Renal cortical epithelial cell (primary cell): ENCODE measurements around the gene AHCYL1. TPM values are rescaled to one million over a fixed set of nuclear protein-coding genes. Genes with fewer than 3 reads are reported as not detected.

Experiments
- DNase-seq: peaks from one replicate; pipeline ENCODE4 v3.0.0-alpha.2; 2011; ENCODE audit warnings: low read depth
- total RNA-seq: library from RNA; depleted of rRNA; stranded (reverse); fragments of >200 nt; gene quantifications from 2 replicates; pipeline ENCODE4 v1.2.3, GENCODE V29; 2014

The AHCYL1 gene
- total RNA-seq, 1 donor from 2014 or later, result 120 TPM

DNA sequence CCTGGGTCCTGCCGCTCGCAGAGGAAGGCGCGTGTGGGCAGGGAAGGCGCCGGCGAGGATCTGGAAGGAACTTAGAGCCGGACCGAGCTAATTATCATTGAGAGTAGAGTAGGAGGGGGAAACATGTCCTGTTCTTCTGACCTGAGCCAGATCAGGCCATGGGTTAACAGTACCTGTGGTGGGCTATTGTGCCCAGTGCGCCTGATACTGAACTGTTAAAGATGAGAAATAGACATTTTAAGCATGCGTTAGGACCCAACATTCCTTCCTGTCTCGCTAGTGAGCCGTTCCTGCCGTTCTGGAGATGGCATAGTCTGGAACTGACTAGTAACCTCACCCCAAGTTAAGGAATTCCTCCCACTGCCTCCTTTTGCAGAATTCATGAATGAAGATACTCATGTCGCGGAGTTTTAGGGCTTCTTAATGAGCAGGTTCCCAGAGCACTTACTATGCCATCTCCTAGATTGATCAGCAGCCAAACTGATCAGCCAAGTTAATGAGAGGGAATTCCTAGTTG, 50.7 kb downstream of the AHCYL1 start:
- DNase-seq, result peak; percentile 26

GRCh38 chr1:110038271-110038670, 53.7 kb downstream of the AHCYL1 start:
- no peak for DNase-seq

GRCh38 chr1:110039641-110040040, 55.1 kb downstream of the AHCYL1 start:
- DNase-seq, result no peak

GRCh38 chr1:110040548-110040947, 56.0 kb downstream of the AHCYL1 start:
- no peak for DNase-seq

DNA sequence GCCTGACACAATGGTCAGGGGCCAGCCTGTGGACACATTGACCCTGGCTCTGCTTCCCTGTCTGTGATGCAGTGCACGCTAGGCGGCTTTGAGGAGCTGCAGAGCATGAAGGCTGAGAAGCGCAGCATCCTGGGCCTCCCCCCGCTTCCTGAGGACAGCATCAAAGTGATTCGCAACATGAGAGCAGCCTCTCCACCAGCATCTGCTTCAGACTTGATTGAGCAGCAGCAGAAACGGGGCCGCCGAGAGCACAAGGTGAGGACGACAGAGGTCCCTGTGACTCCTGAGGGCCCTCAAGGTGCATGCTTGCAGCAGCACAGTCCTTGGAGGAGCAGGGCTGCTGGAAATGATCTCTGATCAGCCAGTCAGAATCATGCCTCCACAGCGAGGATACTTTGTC, 58.5 kb downstream of the AHCYL1 start:
- no peak for DNase-seq

GRCh38 chr1:110047463-110047862, 62.9 kb downstream of the AHCYL1 start:
- DNase-seq, result no peak

DNA sequence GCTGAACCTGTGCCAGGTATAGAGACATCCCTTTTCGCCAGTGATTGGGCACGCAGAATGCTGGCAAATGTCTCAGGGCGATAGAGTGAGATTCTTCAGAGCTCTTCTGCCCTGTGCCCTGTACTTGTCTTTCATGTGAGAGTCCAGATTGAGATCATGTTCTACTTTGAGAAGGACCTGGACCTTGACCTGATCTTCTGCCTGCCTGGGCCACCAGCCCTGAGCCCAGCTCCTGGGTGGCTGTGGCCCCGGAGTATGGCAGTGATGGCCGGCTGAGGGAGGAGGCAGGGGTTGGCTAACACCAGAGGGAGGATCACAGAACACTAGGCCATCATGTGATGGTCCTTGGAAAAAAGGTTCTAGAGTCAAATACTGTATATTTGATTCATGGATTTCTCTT, 63.7 kb downstream of the AHCYL1 start:
- DNase-seq, result no peak

GRCh38 chr1:110048923-110049601, 64.5 kb downstream of the AHCYL1 start:
- DNase-seq, result no peak

GRCh38 chr1:110049801-110050601, 65.4 kb downstream of the AHCYL1 start:
- no peak for DNase-seq

DNA sequence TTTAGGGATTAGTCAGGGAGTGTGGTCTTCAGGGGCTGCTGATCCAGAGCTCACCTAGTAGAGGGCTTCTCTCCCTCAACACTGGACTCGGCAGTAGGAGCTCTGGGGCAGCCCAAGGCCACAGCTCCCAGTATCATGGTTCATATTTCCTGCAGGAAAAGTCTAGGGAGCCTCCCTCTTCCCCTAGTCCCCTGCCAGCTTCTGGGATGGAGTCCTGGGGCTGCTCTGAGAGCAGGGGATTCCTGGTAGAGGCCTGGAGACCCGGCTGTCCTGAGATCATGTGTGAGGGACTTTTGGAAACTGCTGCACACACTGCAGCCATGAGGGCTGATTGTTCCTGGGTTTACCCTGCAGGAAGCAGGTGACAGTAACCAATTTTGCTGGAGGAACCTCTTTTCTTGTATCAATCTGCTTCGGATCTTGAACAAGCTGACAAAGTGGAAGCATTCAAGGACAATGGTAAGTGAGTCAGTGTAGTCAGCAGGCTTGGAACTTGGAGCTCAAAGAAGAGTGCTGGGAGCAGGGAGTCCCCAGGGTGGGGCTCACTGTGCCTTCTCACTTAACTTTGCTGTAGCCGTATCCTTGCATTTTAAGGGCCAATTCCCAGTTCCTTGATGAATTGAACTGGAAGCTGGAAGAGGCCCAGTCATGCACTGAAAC, 66.2 kb downstream of the AHCYL1 start:
- DNase-seq, result no peak

- no peak for DNase-seq
Observed at GRCh38 chr1:110051262-110051648, 66.7 kb downstream of the AHCYL1 start.

GRCh38 chr1:110053552-110054428, 69.2 kb downstream of the AHCYL1 start:
- DNase-seq, result no peak

- no peak for DNase-seq
Observed at GRCh38 chr1:110055493-110056284, 71.1 kb downstream of the AHCYL1 start.

DNA sequence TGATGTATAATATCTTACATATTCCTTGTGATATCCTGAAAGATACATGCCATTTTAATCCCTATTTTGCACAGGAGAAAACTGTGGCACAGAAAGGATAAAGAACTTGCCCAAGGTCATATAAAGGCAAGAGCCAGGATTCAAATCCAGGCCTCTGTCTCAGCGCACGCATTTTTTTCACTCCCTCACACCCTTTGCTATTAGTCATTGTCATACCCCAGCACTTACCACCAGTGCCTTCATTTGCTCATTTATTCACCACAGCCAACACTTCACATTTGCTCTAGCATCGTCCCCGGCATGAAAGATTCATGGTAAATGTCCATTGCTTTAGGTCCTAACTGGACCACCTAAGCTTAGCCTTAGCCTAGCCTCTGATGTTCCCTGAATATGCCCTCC, 71.7 kb downstream of the AHCYL1 start:
- no peak for DNase-seq

- no peak for DNase-seq
Observed at GRCh38 chr1:110056776-110057175, 72.2 kb downstream of the AHCYL1 start.

- no peak for DNase-seq
Observed at GRCh38 chr1:110057963-110058518, 73.5 kb downstream of the AHCYL1 start.

DNA sequence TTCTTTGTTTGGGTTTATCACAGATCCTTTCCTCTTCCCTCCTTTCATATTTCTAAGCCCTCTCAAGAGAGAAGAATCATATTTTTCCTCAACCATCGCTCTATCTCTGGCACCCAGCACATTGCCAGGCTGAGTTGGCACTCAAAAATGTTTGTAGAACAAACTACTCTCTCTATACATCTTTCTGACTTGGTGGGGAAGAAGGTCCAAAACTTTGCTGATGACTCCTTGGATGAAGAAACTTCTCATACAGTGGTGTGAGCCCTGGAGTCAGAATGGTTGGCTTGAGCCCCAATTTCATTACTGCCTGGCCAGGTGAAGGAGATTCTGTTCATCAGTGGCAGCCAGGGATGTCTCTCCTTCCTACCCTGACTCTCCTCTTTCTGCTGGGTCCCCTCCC, 74.0 kb downstream of the AHCYL1 start:
- DNase-seq, result no peak

- DNase-seq, result no peak
Observed at GRCh38 chr1:110059133-110059863, 74.7 kb downstream of the AHCYL1 start.

GRCh38 chr1:110060034-110060661, 75.6 kb downstream of the AHCYL1 start:
- DNase-seq, result no peak
